ENCODE results near the gene RPH3AL.

DNA sequence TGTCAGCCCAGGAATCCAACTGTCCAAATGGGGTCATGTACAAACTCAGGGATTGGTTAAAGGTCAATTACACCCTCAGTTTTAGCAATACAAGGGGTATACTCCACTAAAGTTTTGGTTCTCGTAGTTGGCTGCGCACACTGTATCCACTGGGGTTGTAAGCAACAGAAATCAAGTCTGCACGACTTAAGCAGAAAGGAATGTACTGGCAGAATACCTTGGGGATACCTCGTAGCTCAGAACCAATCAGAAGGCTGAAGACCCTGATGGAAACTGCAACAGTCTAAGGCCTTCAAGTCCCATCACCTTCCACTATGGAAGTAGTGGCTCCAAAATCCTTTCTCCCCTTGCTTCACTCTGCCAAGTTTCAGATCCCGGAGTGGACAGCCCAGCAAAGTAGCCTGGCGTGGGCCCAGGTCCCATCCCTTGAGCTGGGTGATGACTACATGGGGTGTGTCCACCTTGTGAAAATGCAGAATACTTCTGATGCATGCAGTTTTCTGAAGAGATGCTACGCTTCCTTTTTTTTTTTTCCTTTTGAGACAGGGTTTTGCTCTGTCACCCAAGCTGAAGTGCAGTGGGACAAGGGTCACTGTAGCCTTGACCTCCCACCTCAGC is 21.1 kb upstream of the RPH3AL start:
- TF ChIP-seq, protein P1, sequence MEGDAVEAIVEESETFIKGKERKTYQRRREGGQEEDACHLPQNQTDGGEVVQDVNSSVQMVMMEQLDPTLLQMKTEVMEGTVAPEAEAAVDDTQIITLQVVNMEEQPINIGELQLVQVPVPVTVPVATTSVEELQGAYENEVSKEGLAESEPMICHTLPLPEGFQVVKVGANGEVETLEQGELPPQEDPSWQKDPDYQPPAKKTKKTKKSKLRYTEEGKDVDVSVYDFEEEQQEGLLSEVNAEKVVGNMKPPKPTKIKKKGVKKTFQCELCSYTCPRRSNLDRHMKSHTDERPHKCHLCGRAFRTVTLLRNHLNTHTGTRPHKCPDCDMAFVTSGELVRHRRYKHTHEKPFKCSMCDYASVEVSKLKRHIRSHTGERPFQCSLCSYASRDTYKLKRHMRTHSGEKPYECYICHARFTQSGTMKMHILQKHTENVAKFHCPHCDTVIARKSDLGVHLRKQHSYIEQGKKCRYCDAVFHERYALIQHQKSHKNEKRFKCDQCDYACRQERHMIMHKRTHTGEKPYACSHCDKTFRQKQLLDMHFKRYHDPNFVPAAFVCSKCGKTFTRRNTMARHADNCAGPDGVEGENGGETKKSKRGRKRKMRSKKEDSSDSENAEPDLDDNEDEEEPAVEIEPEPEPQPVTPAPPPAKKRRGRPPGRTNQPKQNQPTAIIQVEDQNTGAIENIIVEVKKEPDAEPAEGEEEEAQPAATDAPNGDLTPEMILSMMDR (conservative IDR thresholded peaks at IDR 0.05) = no peak
- no peak for TF ChIP-seq EZH2 (IDR thresholded peaks at IDR 0.05; ENCODE audit: low read depth)
